ENCODE results near the gene NTF3. TPM values are rescaled to one million over a fixed set of nuclear protein-coding genes. Genes with fewer than 3 reads are reported as not detected.

Gene NTF3
- total and polyA plus RNA-seq, 2 donors (not counting 1 experiment from before 2014, with no cell fraction given) = 5.9 to 12.5 TPM

GRCh38 chr12:5525783-5526367 is 94.0 kb downstream of the NTF3 start:
- H3K27ac ChIP-seq (ENCODE audit: insufficient read depth, low read length) = no peak overlapping the region
- no peak for TF ChIP-seq CTCF (conservative IDR thresholded peaks at IDR 0.05 in 1 of 2, IDR thresholded peaks at IDR 0.05 in 1 of 2; ENCODE audit: low read depth in 1 of 2, low read length in 2 of 2)
- TF ChIP-seq EZH2 (IDR thresholded peaks at IDR 0.05; ENCODE audit: low read length, missing control alignments) = no peak
- H3K36me3 ChIP-seq (ENCODE audit: control insufficient read depth, insufficient read depth, low read length) = no peaks in the 10 kb centered on the region
- H3K79me2 ChIP-seq (ENCODE audit: control insufficient read depth, insufficient read depth, low read length) = no peaks in the 10 kb centered on the region
- H3K9me3 ChIP-seq (ENCODE audit: control insufficient read depth, insufficient read depth, low read depth, low read length) = no peaks in the 10 kb centered on the region
- no peaks in the 10 kb centered on the region for H3K27me3 ChIP-seq (ENCODE audit: control insufficient read depth, insufficient read depth, low read length)
- H3K4me1 ChIP-seq (ENCODE audit: control insufficient read depth, extremely low read depth, insufficient read depth, low read length) = no peaks in the 10 kb centered on the region
- H3K4me2 ChIP-seq (ENCODE audit: extremely low read depth, insufficient read depth, low read length) = no peak overlapping the region
- no peak overlapping the region for H3K9ac ChIP-seq (ENCODE audit: insufficient read depth, low read length)
- no peak overlapping the region for H3K4me3 ChIP-seq (replicated peaks in 1 of 4; ENCODE audit: control extremely low read depth in 1 of 4, insufficient read depth in 1 of 4, low read depth in 3 of 4, low read length in 4 of 4)
- no peak overlapping the region for H2AFZ ChIP-seq (ENCODE audit: low read length)
- DNase-seq (ENCODE audit: low read depth in 2 of 2) = no peak
- no peaks in the 10 kb centered on the region for H4K20me1 ChIP-seq (ENCODE audit: control insufficient read depth, extremely low read depth, insufficient read depth, low read length)

- no peaks in the 10 kb centered on the region for H3K4me1 ChIP-seq (ENCODE audit: control insufficient read depth, extremely low read depth, insufficient read depth, low read length)
- H3K27ac ChIP-seq (ENCODE audit: insufficient read depth, low read length) = no peak overlapping the region
- H3K9ac ChIP-seq (ENCODE audit: insufficient read depth, low read length) = no peak overlapping the region
- no peak overlapping the region for H3K4me2 ChIP-seq (ENCODE audit: extremely low read depth, insufficient read depth, low read length)
- H2AFZ ChIP-seq (ENCODE audit: low read length) = no peak overlapping the region
- no peaks in the 10 kb centered on the region for H3K36me3 ChIP-seq (ENCODE audit: control insufficient read depth, insufficient read depth, low read length)
- no peaks in the 10 kb centered on the region for H3K27me3 ChIP-seq (ENCODE audit: control insufficient read depth, insufficient read depth, low read length)
- no peaks in the 10 kb centered on the region for H3K9me3 ChIP-seq (ENCODE audit: control insufficient read depth, insufficient read depth, low read depth, low read length)
- TF ChIP-seq EZH2 (IDR thresholded peaks at IDR 0.05; ENCODE audit: low read length, missing control alignments) (no peak), CTCF (conservative IDR thresholded peaks at IDR 0.05 in 1 of 2, IDR thresholded peaks at IDR 0.05 in 1 of 2; ENCODE audit: low read depth in 1 of 2, low read length in 2 of 2) (no peak)
- no peak overlapping the region for H3K4me3 ChIP-seq (replicated peaks in 1 of 4; ENCODE audit: control extremely low read depth in 1 of 4, insufficient read depth in 1 of 4, low read depth in 3 of 4, low read length in 4 of 4)
- no peaks in the 10 kb centered on the region for H4K20me1 ChIP-seq (ENCODE audit: control insufficient read depth, extremely low read depth, insufficient read depth, low read length)
- H3K79me2 ChIP-seq (ENCODE audit: control insufficient read depth, insufficient read depth, low read length) = no peaks in the 10 kb centered on the region
- DNase-seq (ENCODE audit: low read depth in 2 of 2) = no peak
Measured at GRCh38 chr12:5533368-5533767, 101.5 kb downstream of the NTF3 start.

DNA sequence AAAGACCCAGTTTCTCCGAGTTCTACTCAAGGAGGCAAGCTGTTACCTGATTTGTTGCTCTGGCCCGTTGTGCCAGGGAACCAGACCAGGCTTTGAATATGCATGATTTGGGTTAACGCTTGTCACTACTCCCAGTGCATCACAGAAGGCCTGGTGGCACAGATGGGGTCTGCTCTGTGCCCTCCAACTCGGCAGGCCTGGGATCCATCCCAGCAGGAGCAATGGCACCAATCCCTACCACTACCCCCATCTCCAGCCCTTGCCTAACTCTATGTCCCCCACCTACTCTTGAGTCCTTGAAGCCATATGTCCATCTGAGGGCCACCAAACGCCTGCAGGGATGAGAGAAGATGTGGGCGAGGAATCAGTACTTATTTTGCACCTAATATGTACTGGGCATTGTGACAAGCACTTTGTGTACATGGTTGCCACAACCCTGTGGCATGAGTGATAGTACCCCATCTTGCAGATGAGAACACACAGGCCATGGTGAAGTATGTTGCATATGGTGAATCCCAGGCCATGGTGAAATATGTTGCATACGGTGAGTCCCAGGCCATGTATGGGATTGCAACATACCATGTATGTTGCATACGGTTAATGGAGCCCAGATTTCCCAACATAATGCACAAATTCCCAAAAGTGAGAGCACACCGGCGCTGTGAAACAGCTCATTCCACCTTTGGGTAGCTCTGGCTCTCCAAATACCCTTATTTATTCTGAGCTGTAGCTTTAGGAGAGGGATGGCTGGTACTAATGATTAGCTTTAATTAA is 102.7 kb downstream of the NTF3 start:
- Histone ChIP-seq H3K4me2 (ENCODE audit: extremely low read depth, insufficient read depth, low read length) (no peak overlapping the region), H3K36me3 (ENCODE audit: control insufficient read depth, insufficient read depth, low read length) (no peaks in the 10 kb centered on the region), H3K9me3 (ENCODE audit: control insufficient read depth, insufficient read depth, low read depth, low read length) (no peaks in the 10 kb centered on the region), H3K4me3 (replicated peaks in 1 of 4; ENCODE audit: control extremely low read depth in 1 of 4, insufficient read depth in 1 of 4, low read depth in 3 of 4, low read length in 4 of 4) (no peak overlapping the region), H3K79me2 (ENCODE audit: control insufficient read depth, insufficient read depth, low read length) (no peaks in the 10 kb centered on the region), H3K27ac (ENCODE audit: insufficient read depth, low read length) (no peak overlapping the region), H3K9ac (ENCODE audit: insufficient read depth, low read length) (no peak overlapping the region), H3K4me1 (ENCODE audit: control insufficient read depth, extremely low read depth, insufficient read depth, low read length) (no peaks in the 10 kb centered on the region), H4K20me1 (ENCODE audit: control insufficient read depth, extremely low read depth, insufficient read depth, low read length) (no peaks in the 10 kb centered on the region), H3K27me3 (ENCODE audit: control insufficient read depth, insufficient read depth, low read length) (no peaks in the 10 kb centered on the region), H2AFZ (ENCODE audit: low read length) (no peak overlapping the region)
- no peak for DNase-seq (ENCODE audit: low read depth in 2 of 2)
- TF ChIP-seq CTCF (conservative IDR thresholded peaks at IDR 0.05 in 1 of 2, IDR thresholded peaks at IDR 0.05 in 1 of 2; ENCODE audit: low read depth in 1 of 2, low read length in 2 of 2) (no peak), EZH2 (IDR thresholded peaks at IDR 0.05; ENCODE audit: low read length, missing control alignments) (no peak)
